ENCODE data around the gene ENTR1. TPM values are rescaled to one million over a fixed set of nuclear protein-coding genes. Genes with fewer than 3 reads are reported as not detected.

The ENTR1 gene
- total RNA-seq, 2 donors from 2014 or later = 25.3 to 43.1 TPM

DNA sequence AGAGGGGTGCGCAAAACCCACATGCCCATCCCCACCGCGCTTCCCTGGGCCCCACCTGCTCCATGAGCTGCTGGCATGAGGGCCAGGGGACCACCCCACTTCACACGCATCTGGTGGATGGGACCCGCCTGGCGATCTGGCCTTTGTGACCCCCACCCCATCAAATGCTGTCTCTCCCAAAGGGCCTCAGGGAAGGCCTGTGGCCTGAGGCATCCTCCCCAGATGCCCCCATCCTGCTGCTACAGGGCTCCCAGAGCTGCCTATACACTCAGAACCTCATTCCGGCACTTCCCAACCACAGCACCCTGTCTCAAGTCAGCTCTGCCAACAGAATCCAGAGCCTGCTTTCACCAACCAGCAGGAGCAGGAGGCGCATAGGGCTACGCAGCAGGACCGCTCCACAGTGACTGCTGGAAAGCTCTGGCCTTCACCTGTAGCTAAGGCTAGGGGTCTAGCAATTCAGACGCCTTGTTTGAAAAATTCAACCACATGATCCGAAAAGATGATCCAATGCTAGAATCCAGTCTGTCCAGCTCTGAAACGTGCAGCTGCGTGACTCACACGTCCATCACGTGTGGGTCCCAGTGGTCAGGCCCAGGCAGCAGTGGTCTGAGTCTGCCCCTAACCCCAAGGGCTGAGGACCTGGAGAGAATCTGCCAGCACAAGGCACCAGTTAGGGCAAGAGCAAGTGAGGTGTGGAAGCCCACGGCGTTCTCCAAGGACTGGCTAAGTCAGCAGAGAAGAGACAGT lies 9.1 kb downstream of the ENTR1 start:
- TF ChIP-seq, protein P1, sequence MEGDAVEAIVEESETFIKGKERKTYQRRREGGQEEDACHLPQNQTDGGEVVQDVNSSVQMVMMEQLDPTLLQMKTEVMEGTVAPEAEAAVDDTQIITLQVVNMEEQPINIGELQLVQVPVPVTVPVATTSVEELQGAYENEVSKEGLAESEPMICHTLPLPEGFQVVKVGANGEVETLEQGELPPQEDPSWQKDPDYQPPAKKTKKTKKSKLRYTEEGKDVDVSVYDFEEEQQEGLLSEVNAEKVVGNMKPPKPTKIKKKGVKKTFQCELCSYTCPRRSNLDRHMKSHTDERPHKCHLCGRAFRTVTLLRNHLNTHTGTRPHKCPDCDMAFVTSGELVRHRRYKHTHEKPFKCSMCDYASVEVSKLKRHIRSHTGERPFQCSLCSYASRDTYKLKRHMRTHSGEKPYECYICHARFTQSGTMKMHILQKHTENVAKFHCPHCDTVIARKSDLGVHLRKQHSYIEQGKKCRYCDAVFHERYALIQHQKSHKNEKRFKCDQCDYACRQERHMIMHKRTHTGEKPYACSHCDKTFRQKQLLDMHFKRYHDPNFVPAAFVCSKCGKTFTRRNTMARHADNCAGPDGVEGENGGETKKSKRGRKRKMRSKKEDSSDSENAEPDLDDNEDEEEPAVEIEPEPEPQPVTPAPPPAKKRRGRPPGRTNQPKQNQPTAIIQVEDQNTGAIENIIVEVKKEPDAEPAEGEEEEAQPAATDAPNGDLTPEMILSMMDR (IDR thresholded peaks at IDR 0.05) = no peak

DNA sequence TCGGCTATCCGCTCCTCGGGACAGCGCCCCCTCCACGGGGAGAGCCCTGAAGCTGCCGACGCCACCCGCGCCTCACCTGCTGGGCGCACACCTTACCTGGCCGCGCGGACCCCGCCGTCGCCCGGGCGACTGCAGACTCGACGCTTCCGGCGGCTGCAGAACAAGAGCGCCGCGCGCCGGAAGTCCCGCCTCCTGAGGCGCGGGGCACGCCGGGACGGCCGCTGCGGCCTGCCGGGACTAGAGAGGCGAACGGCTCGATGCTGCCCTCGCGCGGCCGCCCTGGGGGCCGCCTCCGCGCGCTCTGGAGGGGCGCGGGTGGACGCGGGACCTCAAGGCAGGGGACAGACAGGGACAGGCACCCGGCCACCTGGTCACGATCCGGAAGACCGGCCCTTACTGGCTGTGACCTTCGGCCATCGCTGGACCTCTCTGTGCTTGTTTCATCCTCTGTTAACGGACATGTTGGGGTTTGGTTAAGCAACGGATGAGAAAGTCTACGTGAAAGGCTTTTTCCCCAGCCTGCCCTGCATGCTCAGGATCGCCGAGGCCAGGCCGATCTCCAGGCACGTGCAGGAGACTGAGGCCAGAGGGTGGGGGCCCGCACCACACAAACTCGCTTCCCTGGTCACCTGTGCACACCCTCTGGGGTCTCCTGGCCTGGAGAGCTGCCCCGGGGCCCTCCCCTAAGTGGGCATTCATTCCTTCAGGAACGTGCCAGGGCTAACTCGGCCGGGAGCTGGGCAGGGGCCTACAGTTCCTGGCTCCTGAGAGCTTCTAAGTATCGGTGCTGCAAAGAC lies 10.2 kb downstream of the ENTR1 start, which contains the start of gene SNAPC4:
Gene SNAPC4 (minus strand): TSS at position 133 of the 797 bp plus-strand sequence. CDS start 1,742 bp downstream, outside the sequence.
- peaks cover 13 to 22% of the 10 kb centered on the region in 2 donors for H3K4me1 ChIP-seq (ENCODE audit: control insufficient read depth in 1 of 2, low read depth in 2 of 2)
- peak; percentile 75 for ATAC-seq (ENCODE audit: insufficient number of reproducible peaks, low FRiP score, low read depth)
- H3K4me3 ChIP-seq = peak within 1 kb of the TSS; percentile 90
- H3K9me3 ChIP-seq = no peaks in the 10 kb centered on the region
- H3K36me3 ChIP-seq = peaks cover 22% of the 10 kb centered on the region
- H3K27me3 ChIP-seq (replicated peaks; ENCODE audit: insufficient read depth) = no peaks in the 10 kb centered on the region
- peak; percentile 30 for DNase-seq (ENCODE audit: low spot score)
- peak within 1 kb of the TSS in 1 of 2 donors; percentile 27 for H3K27ac ChIP-seq
- TF ChIP-seq, protein P1 (IDR thresholded peaks at IDR 0.05) = peak; percentile 91

More for the DNA sequence above, 9.1 kb downstream of the ENTR1 start:
- H3K27me3 ChIP-seq (replicated peaks; ENCODE audit: insufficient read depth) = no peaks in the 10 kb centered on the region
- ATAC-seq (ENCODE audit: insufficient number of reproducible peaks, low FRiP score, low read depth) = no peak
- no peak overlapping the region for H3K27ac ChIP-seq
- no peak overlapping the region for H3K4me3 ChIP-seq
- no peak for DNase-seq (ENCODE audit: low spot score)
- H3K4me1 ChIP-seq (ENCODE audit: control insufficient read depth in 1 of 2, low read depth in 2 of 2) = peaks cover 13 to 22% of the 10 kb centered on the region in 2 donors
- no peaks in the 10 kb centered on the region for H3K9me3 ChIP-seq
- peaks cover 19% of the 10 kb centered on the region for H3K36me3 ChIP-seq

DNA sequence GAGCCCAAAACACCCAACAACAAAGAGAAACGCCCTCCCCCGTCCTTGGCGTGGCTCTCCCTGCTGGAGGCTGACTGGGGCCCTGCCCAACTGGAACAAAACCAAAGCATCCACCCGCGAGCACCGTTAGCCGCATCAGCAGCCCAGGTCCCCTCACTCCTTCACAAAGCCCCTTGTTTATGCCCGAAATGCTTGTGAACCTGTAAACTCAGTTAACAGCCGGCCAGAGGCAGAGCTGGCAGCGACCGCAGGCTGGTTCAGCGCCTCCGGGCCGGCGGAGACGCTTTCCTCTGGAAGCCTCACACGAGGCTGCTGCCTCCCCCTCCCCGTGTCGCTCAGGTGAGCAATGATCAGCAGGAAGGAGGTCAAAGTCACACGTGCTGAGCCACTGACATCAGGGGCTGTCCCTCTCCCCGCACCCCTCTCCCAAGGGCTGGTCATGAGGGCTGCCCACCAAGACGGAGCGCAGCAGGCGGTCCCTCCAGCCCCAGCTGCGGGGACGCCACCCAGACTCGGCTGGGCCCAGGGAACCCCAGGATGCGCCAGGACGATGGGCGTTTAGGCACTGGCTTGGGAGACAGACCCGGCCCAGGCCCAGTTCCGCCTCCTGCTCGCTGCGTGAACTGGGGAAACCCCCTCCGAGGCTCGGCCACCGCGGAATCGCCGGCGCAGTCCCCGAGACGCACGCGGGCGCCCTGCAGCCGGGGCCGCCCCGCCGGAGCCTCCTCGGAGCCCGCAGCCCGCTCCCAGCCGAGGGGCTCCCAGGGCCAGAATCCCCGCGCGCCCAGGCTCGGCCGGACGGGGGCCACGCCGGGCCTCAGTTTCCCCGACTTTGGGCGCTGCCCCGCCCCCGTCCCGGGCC lies 11.0 kb downstream of the ENTR1 start:
- no peak overlapping the region for H3K27ac ChIP-seq
- H3K36me3 ChIP-seq = peaks cover 28% of the 10 kb centered on the region
- ATAC-seq (ENCODE audit: insufficient number of reproducible peaks, low FRiP score, low read depth) = no peak
- TF ChIP-seq, protein P1 (IDR thresholded peaks at IDR 0.05) = no peak
- H3K27me3 ChIP-seq (replicated peaks; ENCODE audit: insufficient read depth) = no peaks in the 10 kb centered on the region
- DNase-seq (ENCODE audit: low spot score) = no peak
- peaks cover 13 to 22% of the 10 kb centered on the region in 2 donors for H3K4me1 ChIP-seq (ENCODE audit: control insufficient read depth in 1 of 2, low read depth in 2 of 2)
- no peaks in the 10 kb centered on the region for H3K9me3 ChIP-seq
- peak overlapping the region; percentile 90 for H3K4me3 ChIP-seq

DNA sequence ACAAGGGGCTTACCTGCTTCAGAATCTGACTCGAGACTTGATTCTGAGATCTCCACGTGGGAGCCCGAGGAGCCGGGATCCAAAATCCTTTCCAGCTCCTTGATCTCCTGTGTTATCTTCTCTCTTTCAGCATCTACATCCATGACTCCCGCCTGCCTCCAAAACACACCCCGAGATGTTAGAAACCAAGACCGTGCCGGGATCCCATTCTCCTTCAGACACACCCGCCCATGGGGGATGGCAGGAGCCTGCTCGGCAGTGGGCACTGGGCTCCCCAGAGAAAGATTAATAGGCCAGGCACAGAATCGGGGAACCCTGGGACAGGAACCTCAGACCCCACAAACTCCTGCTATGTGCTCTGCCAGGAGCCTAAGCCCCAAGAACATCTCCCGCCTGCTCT lies 12.1 kb downstream of the ENTR1 start:
- no peak for DNase-seq (ENCODE audit: low spot score)
- Histone ChIP-seq H3K36me3 (peaks cover 36% of the 10 kb centered on the region), H3K27ac (no peak overlapping the region), H3K4me3 (no peak overlapping the region), H3K4me1 (ENCODE audit: control insufficient read depth in 1 of 2, low read depth in 2 of 2) (peaks cover 13 to 22% of the 10 kb centered on the region in 2 donors), H3K9me3 (no peaks in the 10 kb centered on the region), H3K27me3 (replicated peaks; ENCODE audit: insufficient read depth) (no peaks in the 10 kb centered on the region)
- TF ChIP-seq, protein P1 (IDR thresholded peaks at IDR 0.05) = no peak
- no peak for ATAC-seq (ENCODE audit: insufficient number of reproducible peaks, low FRiP score, low read depth)

All from thoracic aorta (tissue), 2 donors.